IMR-90 (cell line): ENCODE data around the gene PADI2. TPM values are rescaled to one million over a fixed set of nuclear protein-coding genes. Genes with fewer than 3 reads are reported as not detected.

ENCODE experiments used
- ATAC-seq: fragments of 200-7000 bp; cut with Tn5 transposase; 2 replicates; pipeline ENCODE4 v1.9.1; 2020; ENCODE audit warnings: low read depth, mild to moderate bottlenecking, moderate library complexity
- BruUV-seq: library from RNA; stranded (reverse); fragments of 400-500 nt; replicated peaks from 2 replicates; lab custom pipeline; 2021; lab: Mats Ljungman, UMichigan
- CTCF ChIA-PET: fragments of 300-600 bp; formaldehyde crosslinking; extraction: SDS; loops from one replicate; lab custom pipeline; 2021; ENCODE audit warnings: antibody characterized with exemption; lab: Yijun Ruan, JAX
- POLR2A ChIA-PET: fragments of 300-600 bp; sonication (Branson Sonifier 250); formaldehyde crosslinking; loops from one replicate; lab custom pipeline; 2022; ENCODE audit warnings: antibody characterized with exemption; ENCODE audit not compliant: unreplicated experiment; lab: Charles Lee
- DNase-seq: peaks from one replicate; pipeline ENCODE4 v3.0.0; 2013
- H2AFZ ChIP-seq: replicated peaks from 2 replicates; pipeline ENCODE3; 2013; ENCODE audit warnings: low read length, mild to moderate bottlenecking; ENCODE audit not compliant: poor library complexity
- H2AK5ac ChIP-seq: 2 replicates; pipeline ENCODE4 v1.6.1; 2013; ENCODE audit warnings: low read depth, low read length, inconsistent platforms
- H2AK9ac ChIP-seq: replicated peaks from 2 replicates; pipeline ENCODE3; 2013; ENCODE audit warnings: mild to moderate bottlenecking, low read depth, low read length, moderate library complexity; ENCODE audit not compliant: poor library complexity
- H2BK120ac ChIP-seq: 2 replicates; pipeline ENCODE4 v1.6.1; 2013; ENCODE audit warnings: low read depth, low read length, inconsistent platforms
- H2BK15ac ChIP-seq: 3 replicates; pipeline ENCODE4 v1.6.1; 2013; ENCODE audit warnings: low read depth, low read length, inconsistent platforms
- H2BK20ac ChIP-seq: 2 replicates; pipeline ENCODE4 v1.6.1; 2013; ENCODE audit warnings: low read depth, mild to moderate bottlenecking, inconsistent platforms, low read length, moderate library complexity
- H2BK5ac ChIP-seq: 2 replicates; pipeline ENCODE4 v1.6.1; 2013; ENCODE audit warnings: mild to moderate bottlenecking, low read depth, low read length, inconsistent platforms; ENCODE audit not compliant: poor library complexity, severe bottlenecking
- H3K14ac ChIP-seq: replicated peaks from 2 replicates; pipeline ENCODE4 v1.6.1; 2013; ENCODE audit warnings: low read depth, low read length, inconsistent platforms
- H3K18ac ChIP-seq: 2 replicates; pipeline ENCODE4 v1.6.1; 2013; ENCODE audit warnings: low read depth, low read length, control low read depth
- H3K23ac ChIP-seq: 2 replicates; pipeline ENCODE4 v1.6.1; 2013; ENCODE audit warnings: low read depth, low read length, inconsistent platforms
- H3K27ac ChIP-seq: 2 replicates; pipeline ENCODE4 v1.5.1; 2013; ENCODE audit warnings: mild to moderate bottlenecking, control low read depth, low read length; ENCODE audit not compliant: insufficient read depth
- H3K27me3 ChIP-seq: 2 replicates; pipeline ENCODE4 v1.6.1; 2013; ENCODE audit warnings: low read length; ENCODE audit not compliant: control insufficient read depth, insufficient read depth
- H3K36me3 ChIP-seq: 2 replicates; pipeline ENCODE4 v1.6.1; 2013; ENCODE audit warnings: low read length, mixed read lengths; ENCODE audit not compliant: control insufficient read depth, insufficient read depth
- H3K4ac ChIP-seq: 2 replicates; pipeline ENCODE4 v1.6.1; 2013; ENCODE audit warnings: low read depth, low read length, inconsistent platforms
- H3K4me1 ChIP-seq: 2 replicates; pipeline ENCODE4 v1.6.1; 2013; ENCODE audit warnings: low read length, mixed read lengths; ENCODE audit not compliant: control insufficient read depth, insufficient read depth
- H3K4me2 ChIP-seq: 2 replicates; pipeline ENCODE4 v1.6.1; 2013; ENCODE audit warnings: low read depth, mild to moderate bottlenecking, control low read depth, low read length, moderate library complexity
- H3K4me3 ChIP-seq: 2 replicates; pipeline ENCODE4 v1.5.1; 2013; ENCODE audit warnings: low read depth, mild to moderate bottlenecking, control low read depth, low read length, moderate library complexity; ENCODE audit not compliant: insufficient read depth
- H3K56ac ChIP-seq: 2 replicates; pipeline ENCODE4 v1.6.1; 2013; ENCODE audit warnings: low read length, inconsistent platforms; ENCODE audit not compliant: insufficient read depth; ENCODE audit errors: extremely low read depth
- H3K79me1 ChIP-seq, 2 experiments: 2 replicates each; pipeline ENCODE4 v1.6.1; 2013; ENCODE audit warnings: low read length in 2 of 2, inconsistent platforms in 1 of 2, low read depth in 1 of 2
- H3K9ac ChIP-seq: 2 replicates; pipeline ENCODE4 v1.6.1; 2013; ENCODE audit warnings: low read depth, low read length, control low read depth
- H3K9me1 ChIP-seq: 2 replicates; pipeline ENCODE4 v1.6.1; 2013; ENCODE audit warnings: low read length, inconsistent platforms; ENCODE audit not compliant: insufficient read depth
- H3K9me3 ChIP-seq: 2 replicates; pipeline ENCODE4 v1.6.1; 2013; ENCODE audit warnings: low read length; ENCODE audit not compliant: control insufficient read depth, insufficient read depth
- H4K20me1 ChIP-seq: 2 replicates; pipeline ENCODE4 v1.6.1; 2013; ENCODE audit warnings: low read length, inconsistent platforms; ENCODE audit not compliant: insufficient read depth
- H4K5ac ChIP-seq: 2 replicates; pipeline ENCODE4 v1.6.1; 2013; ENCODE audit warnings: mild to moderate bottlenecking, low read depth, low read length, control low read depth
- H4K8ac ChIP-seq, 2 experiments: 2 replicates each; pipeline ENCODE4 v1.6.1; 2013; ENCODE audit warnings: low read depth in 2 of 2, low read length in 2 of 2, control low read depth in 1 of 2, inconsistent platforms in 1 of 2
- H4K91ac ChIP-seq: 2 replicates; pipeline ENCODE4 v1.6.1; 2013; ENCODE audit warnings: low read depth, low read length, inconsistent platforms; ENCODE audit not compliant: insufficient read depth
- BHLHE40 ChIP-seq: fragments of 150-350 bp; IDR thresholded peaks from 2 replicates; pipeline ENCODE4 v1.6.1; 2016; ENCODE audit warnings: mild to moderate bottlenecking, low read depth, low read length
- CEBPB ChIP-seq: IDR thresholded peaks from 2 replicates; pipeline ENCODE4 v1.6.1; 2012; ENCODE audit warnings: low read depth, low read length, improper control_type of control experiment
- CHD1 ChIP-seq: IDR thresholded peaks from 2 replicates; pipeline ENCODE4 v1.6.1; 2012; ENCODE audit warnings: low read depth, low read length, improper control_type of control experiment
- ELK1 ChIP-seq: fragments of 150-350 bp; IDR thresholded peaks from 2 replicates; pipeline ENCODE4 v1.6.1; 2016; ENCODE audit warnings: low read depth, mild to moderate bottlenecking, low read length, moderate library complexity, borderline replicate concordance
- FOS ChIP-seq: fragments of 150-350 bp; IDR thresholded peaks from 2 replicates; pipeline ENCODE4 v1.6.1; 2016; ENCODE audit warnings: low read depth, low read length
- MAFK ChIP-seq: IDR thresholded peaks from 2 replicates; pipeline ENCODE4 v1.6.1; 2012; ENCODE audit warnings: low read depth, low read length, improper control_type of control experiment
- MAZ ChIP-seq: IDR thresholded peaks from 2 replicates; pipeline ENCODE4 v1.6.1; 2012; ENCODE audit warnings: low read depth, mild to moderate bottlenecking, low read length, improper control_type of control experiment, moderate library complexity, borderline replicate concordance
- MXI1 ChIP-seq: IDR thresholded peaks from 2 replicates; pipeline ENCODE4 v1.6.1; 2012; ENCODE audit warnings: low read depth, mild to moderate bottlenecking, low read length, moderate library complexity, borderline replicate concordance
- NFE2L2 ChIP-seq: fragments of 150-350 bp; IDR thresholded peaks from 2 replicates; pipeline ENCODE4 v1.6.1; 2016; ENCODE audit warnings: low read depth, mild to moderate bottlenecking, low read length
- POLR2A ChIP-seq: IDR thresholded peaks from 2 replicates; pipeline ENCODE4 v1.6.1; 2012; ENCODE audit warnings: mild to moderate bottlenecking, low read depth, low read length
- RAD21 ChIP-seq: IDR thresholded peaks from 2 replicates; pipeline ENCODE4 v1.6.1; 2012; ENCODE audit warnings: low read length, improper control_type of control experiment
- RCOR1 ChIP-seq: IDR thresholded peaks from 2 replicates; pipeline ENCODE4 v1.6.1; 2012; ENCODE audit warnings: mild to moderate bottlenecking, low read length, improper control_type of control experiment; ENCODE audit not compliant: insufficient replicate concordance
- RFX5 ChIP-seq: IDR thresholded peaks from 2 replicates; pipeline ENCODE4 v1.8.0; 2012; ENCODE audit warnings: low read depth, mild to moderate bottlenecking, low read length, moderate library complexity
- SMC3 ChIP-seq: fragments of 150-350 bp; IDR thresholded peaks from 2 replicates; pipeline ENCODE4 v1.6.1; 2016; ENCODE audit warnings: low read depth, mild to moderate bottlenecking, antibody characterized with exemption, low read length, moderate library complexity
- WGBS, 2 experiments: methylation state at CpG; one replicate each; pipeline versions ENCODE4 v1.1.5 to v1.1.7; 2013; ENCODE audit warnings: missing lambda C conversion rate in 2 of 2; ENCODE audit not compliant: insufficient read length in 1 of 2; ENCODE audit errors: extremely low coverage in 2 of 2; 5-methylcytosine and 5-hydroxymethylcytosine counted together
- dilution Hi-C: fragments of 300-500 bp; cut with HindIII; formaldehyde crosslinking; loops from one replicate; pipeline ENCODE4 v1.14.3; 2018; ENCODE audit warnings: low sequenced_read_pairs; ENCODE audit not compliant: unreplicated experiment
- in situ Hi-C: fragments of 300-500 bp; cut with MboI; formaldehyde crosslinking; loops from 3 replicates; pipeline ENCODE4 v1.14.3; 2019; ENCODE audit warnings: low sequenced_read_pairs, inconsistent platforms, mixed read lengths
- intact Hi-C: fragments of 100-400 bp; cut with micrococcal nuclease; formaldehyde crosslinking; loops from 2 replicates; pipeline ENCODE4 v1.10.0; 2022
- polyA plus RNA-seq, 3 experiments: library from polyadenylated mRNA; depleted of rRNA; stranded (reverse); fragments of >200 nt; gene quantifications; 2 replicates each; pipeline ENCODE4 v1.2.3, GENCODE V29; 2012; ENCODE audit warnings: low replicate concordance in 1 of 3
- total RNA-seq: library from RNA; depleted of rRNA; stranded (reverse); fragments of >200 nt; gene quantifications from 2 replicates; pipeline ENCODE4 v1.2.3, GENCODE V29; 2012
- TF ChIP-seq, protein P1 (sequence below): conservative IDR thresholded peaks from 2 replicates; pipeline ENCODE4 v1.5.1; 2012; ENCODE audit warnings: mild to moderate bottlenecking, low read depth, low read length, improper control_type of control experiment
- TF ChIP-seq, protein P2 (sequence below): fragments of 150-350 bp; IDR thresholded peaks from 2 replicates; pipeline ENCODE4 v1.6.1; 2017; ENCODE audit warnings: mild to moderate bottlenecking, antibody characterized with exemption, low read length, low read depth

PADI2 gene
- total and polyA plus RNA-seq, 2 of the 4 experiments (the other 2 are of a cell fraction): not detected

DNA sequence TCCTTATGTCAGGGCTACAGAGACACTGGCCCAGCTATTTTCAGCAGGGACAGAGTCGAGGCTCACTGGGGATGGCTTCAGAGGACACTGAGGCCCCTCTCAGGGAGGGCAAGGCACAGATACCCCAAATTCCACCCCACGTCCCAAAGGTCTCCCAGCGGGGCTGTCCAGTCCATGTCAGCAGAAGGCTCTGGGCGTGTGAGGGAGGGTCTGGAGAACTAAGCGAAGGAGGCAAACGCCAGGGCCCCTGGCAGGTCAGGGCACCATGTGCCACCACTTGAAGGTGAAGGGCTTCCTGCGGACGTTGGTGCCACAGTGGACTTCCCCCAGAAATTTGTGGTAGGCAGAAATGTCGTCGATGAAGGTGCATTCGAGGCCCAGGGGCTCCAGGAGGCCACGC lies 50.5 kb downstream of the PADI2 start:
- no peak overlapping the region for H2BK120ac ChIP-seq
- dilution Hi-C loops: no loop called here
- H3K14ac ChIP-seq: no peak overlapping the region
- ChIA-PET POLR2A (no interaction called here), CTCF (no interaction called here)
- TF ChIP-seq ELK1 (no peak), NFE2L2 (no peak), MAFK (no peak), CEBPB (no peak), BHLHE40 (no peak), RCOR1 (no peak), POLR2A (no peak), SMC3 (no peak), RAD21 (no peak), FOS (no peak), CHD1 (no peak), MAZ (no peak), RFX5 (no peak), MXI1 (no peak)
- TF ChIP-seq, protein P1, sequence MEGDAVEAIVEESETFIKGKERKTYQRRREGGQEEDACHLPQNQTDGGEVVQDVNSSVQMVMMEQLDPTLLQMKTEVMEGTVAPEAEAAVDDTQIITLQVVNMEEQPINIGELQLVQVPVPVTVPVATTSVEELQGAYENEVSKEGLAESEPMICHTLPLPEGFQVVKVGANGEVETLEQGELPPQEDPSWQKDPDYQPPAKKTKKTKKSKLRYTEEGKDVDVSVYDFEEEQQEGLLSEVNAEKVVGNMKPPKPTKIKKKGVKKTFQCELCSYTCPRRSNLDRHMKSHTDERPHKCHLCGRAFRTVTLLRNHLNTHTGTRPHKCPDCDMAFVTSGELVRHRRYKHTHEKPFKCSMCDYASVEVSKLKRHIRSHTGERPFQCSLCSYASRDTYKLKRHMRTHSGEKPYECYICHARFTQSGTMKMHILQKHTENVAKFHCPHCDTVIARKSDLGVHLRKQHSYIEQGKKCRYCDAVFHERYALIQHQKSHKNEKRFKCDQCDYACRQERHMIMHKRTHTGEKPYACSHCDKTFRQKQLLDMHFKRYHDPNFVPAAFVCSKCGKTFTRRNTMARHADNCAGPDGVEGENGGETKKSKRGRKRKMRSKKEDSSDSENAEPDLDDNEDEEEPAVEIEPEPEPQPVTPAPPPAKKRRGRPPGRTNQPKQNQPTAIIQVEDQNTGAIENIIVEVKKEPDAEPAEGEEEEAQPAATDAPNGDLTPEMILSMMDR: no peak
- TF ChIP-seq, protein P2, sequence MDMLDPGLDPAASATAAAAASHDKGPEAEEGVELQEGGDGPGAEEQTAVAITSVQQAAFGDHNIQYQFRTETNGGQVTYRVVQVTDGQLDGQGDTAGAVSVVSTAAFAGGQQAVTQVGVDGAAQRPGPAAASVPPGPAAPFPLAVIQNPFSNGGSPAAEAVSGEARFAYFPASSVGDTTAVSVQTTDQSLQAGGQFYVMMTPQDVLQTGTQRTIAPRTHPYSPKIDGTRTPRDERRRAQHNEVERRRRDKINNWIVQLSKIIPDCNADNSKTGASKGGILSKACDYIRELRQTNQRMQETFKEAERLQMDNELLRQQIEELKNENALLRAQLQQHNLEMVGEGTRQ: no peak
- H3K4me2 ChIP-seq: no peak overlapping the region
- no peak overlapping the region for H4K8ac ChIP-seq
- no peaks in the 10 kb centered on the region for H3K4me1 ChIP-seq
- H3K36me3 ChIP-seq: no peaks in the 10 kb centered on the region
- peaks cover 25% of the 10 kb centered on the region for H3K27me3 ChIP-seq
- peaks cover 8% of the 10 kb centered on the region for H3K9me3 ChIP-seq
- H2BK20ac ChIP-seq: no peak overlapping the region
- H3K18ac ChIP-seq: no peak overlapping the region
- H2AK9ac ChIP-seq: no peak overlapping the region
- intact Hi-C loops: no loop called here
- H3K9ac ChIP-seq: no peak overlapping the region
- no peak overlapping the region for H3K4ac ChIP-seq
- H3K23ac ChIP-seq: no peak overlapping the region
- no peak for DNase-seq
- no peaks in the 10 kb centered on the region for H3K9me1 ChIP-seq
- no peak overlapping the region for H3K4me3 ChIP-seq
- H2BK5ac ChIP-seq: no peak overlapping the region
- no peak for ATAC-seq
- 100% methylated on average over 2 of the region's 12 CpGs; no CpG with 5 or more reads in 1 of the 2 experiments for WGBS, 2 experiments
- H2BK15ac ChIP-seq: no peak overlapping the region
- H3K27ac ChIP-seq: no peak overlapping the region
- H3K56ac ChIP-seq: no peak overlapping the region
- H3K79me1 ChIP-seq: no peaks in the 10 kb centered on the region
- no TSS peak for BruUV-seq
- H4K5ac ChIP-seq: no peak overlapping the region
- no peaks in the 10 kb centered on the region for H4K20me1 ChIP-seq
- H4K91ac ChIP-seq: no peak overlapping the region
- no peak overlapping the region for H2AK5ac ChIP-seq
- peak overlapping the region; percentile 6 for H2AFZ ChIP-seq
- in situ Hi-C loops: no loop called here
